KOPT-K1 (cell line): ENCODE data around the gene LEFTY1.

Experiments used
- H3K27ac ChIP-seq: fragments of 200-600 bp; sonication (generic); 2 replicates; pipeline ENCODE4 v1.5.1; 2016; ENCODE audit warnings: antibody characterized with exemption, mild to moderate bottlenecking, low read depth, low read length; ENCODE audit not compliant: poor library complexity, severe bottlenecking
- H3K36me3 ChIP-seq: fragments of 200-600 bp; sonication (generic); 2 replicates; pipeline ENCODE4 v1.5.1; 2017; ENCODE audit warnings: antibody characterized with exemption, mild to moderate bottlenecking, low read length, moderate library complexity; ENCODE audit not compliant: insufficient read depth
- H3K9me3 ChIP-seq: fragments of 200-600 bp; sonication (generic); 2 replicates; pipeline ENCODE4 v1.5.1; 2017; ENCODE audit warnings: antibody characterized with exemption, low read length, mild to moderate bottlenecking; ENCODE audit not compliant: insufficient read depth, poor library complexity, severe bottlenecking

LEFTY1 gene

GRCh38 chr1:225886159-225887029 is 2.6 kb downstream of the LEFTY1 start:
- no peak overlapping the region for H3K27ac ChIP-seq
- H3K9me3 ChIP-seq: no peaks in the 10 kb centered on the region
- no peaks in the 10 kb centered on the region for H3K36me3 ChIP-seq

DNA sequence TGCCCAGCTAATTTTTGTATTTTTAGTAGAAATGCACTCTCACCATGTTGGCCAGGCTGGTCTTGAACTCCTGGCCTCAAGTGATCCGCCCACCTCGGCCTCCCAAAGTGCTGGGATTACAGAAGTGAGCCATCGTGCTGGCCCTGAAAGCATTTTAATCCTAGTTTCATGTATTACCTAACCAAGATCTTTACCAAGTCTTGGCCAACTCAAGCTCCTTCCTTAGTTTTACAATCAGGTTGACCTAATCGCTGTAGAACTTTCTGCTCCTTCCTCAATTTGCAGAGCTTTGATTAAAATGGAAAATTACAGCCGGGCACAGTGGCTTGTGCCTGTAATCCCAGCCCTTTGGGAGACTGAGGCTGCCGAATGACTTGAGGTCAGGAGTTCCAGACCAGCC is 3.6 kb downstream of the LEFTY1 start:
- Histone ChIP-seq H3K36me3 (no peaks in the 10 kb centered on the region), H3K27ac (no peak overlapping the region), H3K9me3 (no peaks in the 10 kb centered on the region)

DNA sequence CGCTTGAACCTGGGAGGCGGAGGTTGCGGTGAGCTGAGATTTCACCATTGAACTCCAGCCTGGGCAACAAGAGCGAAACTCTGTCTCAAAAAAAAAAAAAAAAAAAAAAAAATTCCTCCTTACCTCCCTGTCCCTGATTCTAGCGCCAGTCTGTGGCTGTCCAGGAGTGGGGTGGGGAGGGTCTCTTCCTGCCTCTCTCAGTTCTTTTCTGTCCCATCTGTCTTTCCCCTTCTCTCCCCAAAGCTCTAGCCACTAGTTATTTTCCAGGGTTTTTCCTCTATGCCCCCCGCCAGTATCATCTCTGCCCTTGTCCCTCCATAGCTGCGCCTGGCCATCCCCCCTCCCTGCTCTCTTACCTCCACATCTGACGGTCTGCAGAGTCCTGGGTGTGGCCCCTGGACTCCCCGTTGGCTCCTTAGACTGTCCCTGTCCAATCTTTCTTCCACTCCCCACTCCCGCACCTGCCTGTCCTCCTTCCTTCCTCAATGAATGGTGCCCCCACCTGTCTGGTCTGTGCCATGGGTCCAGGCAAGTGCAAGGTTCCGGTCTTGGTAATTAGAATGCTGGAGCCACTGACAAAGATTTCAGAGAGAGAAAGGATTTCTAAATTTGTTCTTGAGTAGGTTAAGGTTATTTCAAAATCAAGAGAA is 5.2 kb downstream of the LEFTY1 start:
- Histone ChIP-seq H3K27ac (no peak overlapping the region), H3K36me3 (no peaks in the 10 kb centered on the region), H3K9me3 (no peaks in the 10 kb centered on the region)

- Histone ChIP-seq H3K9me3 (no peaks in the 10 kb centered on the region), H3K27ac (peak overlapping the region; percentile 85), H3K36me3 (0 out of 2 replicates have a peak, but pooled peaks cover 4% of the 10 kb centered on the region)
Observed at GRCh38 chr1:225882694-225883615, 6.0 kb downstream of the LEFTY1 start.

DNA sequence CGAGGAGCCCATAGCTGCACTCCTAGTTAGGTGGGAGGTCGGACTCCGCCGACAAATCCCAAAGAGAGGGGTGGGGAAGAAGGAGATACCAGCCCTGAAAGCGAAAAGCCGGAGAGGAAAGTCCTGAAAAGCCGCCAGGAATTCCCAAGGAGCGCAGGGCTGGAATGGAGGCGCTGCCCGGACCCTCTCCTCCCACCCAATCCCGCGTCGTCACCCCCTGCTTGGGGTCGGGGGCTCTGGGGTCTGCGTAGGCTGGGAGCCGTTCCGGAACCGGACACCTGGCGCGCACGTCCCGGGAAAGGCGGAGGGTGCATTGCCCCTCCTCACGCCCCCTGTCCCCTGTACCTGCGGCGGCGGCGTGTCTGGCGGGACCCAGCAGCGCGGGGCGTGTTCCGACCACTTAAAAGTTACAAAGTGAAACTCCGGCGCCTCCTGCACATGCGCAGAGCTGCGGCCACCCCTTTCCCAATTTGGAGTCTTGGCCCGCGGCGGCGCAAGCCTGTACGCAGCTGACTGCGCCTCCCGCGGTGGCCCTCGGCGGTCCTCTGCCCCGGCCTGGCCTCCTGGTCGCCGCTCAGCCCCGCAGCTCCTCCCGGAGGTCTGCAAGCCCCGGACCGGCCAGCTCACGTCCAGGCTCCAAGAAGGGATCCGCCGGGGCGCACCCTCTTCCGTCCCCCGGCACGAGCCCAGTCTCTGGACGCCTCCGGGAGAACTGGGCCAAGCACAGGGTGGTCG is 6.8 kb downstream of the LEFTY1 start, which contains the start of gene TMEM63A:
Gene TMEM63A (minus strand): TSS at position 422 of the 735 bp plus-strand sequence. CDS start 4,800 bp downstream, outside the sequence.
- Histone ChIP-seq H3K27ac (peak within 1 kb of the TSS; percentile 85), H3K36me3 (peaks cover 9% of the 10 kb centered on the region; the same call in 1 of the 2 replicates), H3K9me3 (no peaks in the 10 kb centered on the region)

DNA sequence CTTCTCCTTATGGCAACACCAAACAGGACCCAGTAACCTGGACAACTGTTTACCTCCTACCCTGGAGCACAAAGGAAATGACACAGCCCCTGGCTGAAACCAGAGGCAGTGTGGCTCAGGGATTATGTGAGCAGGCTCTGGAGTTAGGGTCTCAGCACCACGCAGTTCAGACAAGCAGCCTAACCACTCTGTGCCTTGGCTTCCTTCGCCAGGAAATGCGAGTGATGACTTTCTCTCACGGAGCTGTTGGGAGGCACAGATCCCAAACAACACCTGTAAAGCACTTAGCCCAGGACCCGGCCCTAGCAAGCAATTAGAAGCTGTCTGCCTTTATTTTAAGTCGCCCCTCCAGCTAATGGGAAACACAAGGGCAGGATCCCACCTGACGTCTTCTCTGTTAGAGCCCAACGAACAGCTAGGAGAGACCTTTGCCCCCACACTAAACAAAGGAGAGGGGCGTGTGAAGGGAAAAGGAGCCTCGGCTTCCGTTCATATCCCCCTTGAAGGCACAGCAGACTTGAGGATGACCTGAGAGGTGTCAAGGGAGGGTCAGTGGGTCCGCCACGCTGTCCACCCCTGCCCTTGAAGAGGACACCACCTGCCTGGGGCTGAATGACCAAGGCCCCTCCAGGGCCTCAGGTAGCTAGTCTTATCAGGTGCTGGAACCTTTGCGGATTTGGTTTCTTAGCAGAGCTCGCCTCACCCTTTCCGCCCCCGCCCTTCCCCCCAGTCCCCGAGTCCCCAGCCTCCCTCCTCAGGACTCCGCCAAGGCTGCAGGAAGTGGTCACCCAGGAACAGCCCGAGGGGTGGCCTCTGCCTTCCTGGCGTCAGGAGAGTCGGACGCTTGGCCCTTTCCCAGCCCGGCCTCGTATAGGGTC is 7.6 kb downstream of the LEFTY1 start:
- Histone ChIP-seq H3K9me3 (no peaks in the 10 kb centered on the region), H3K36me3 (peaks cover 17% of the 10 kb centered on the region), H3K27ac (peak overlapping the region; percentile 85)

- H3K36me3 ChIP-seq: peaks cover 21% of the 10 kb centered on the region
- H3K27ac ChIP-seq: peak overlapping the region; percentile 85
Observed at GRCh38 chr1:225880636-225881035, 8.3 kb downstream of the LEFTY1 start.

DNA sequence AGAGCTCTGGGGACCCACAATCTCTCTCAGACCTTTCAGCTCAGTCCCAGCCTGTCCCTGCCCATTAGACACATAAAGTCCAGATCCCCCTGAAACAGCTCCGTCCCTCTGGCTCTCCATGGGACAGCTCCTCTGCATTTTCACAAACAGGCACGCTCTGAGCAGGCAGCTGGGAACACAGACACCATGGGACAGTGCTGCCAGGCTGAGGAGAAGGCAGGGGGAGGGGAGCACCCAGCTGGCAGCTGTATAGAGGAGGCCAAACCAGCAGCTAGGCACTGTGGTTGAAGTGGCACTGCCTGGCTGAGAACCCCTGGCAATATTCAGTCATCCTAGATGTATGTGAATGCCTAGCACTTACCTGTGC is 8.7 kb downstream of the LEFTY1 start:
- peaks cover 21% of the 10 kb centered on the region for H3K36me3 ChIP-seq
- no peaks in the 10 kb centered on the region for H3K9me3 ChIP-seq
- H3K27ac ChIP-seq: peak overlapping the region; percentile 85

More at GRCh38 chr1:225880636-225881035, 8.3 kb downstream of the LEFTY1 start:
- H3K9me3 ChIP-seq: no peaks in the 10 kb centered on the region

GRCh38 chr1:225879521-225880221 is 9.3 kb downstream of the LEFTY1 start:
- H3K9me3 ChIP-seq: no peaks in the 10 kb centered on the region
- H3K36me3 ChIP-seq: peaks cover 21% of the 10 kb centered on the region
- H3K27ac ChIP-seq: peak overlapping the region; percentile 85

GRCh38 chr1:225878282-225878681 is 10.7 kb downstream of the LEFTY1 start:
- Histone ChIP-seq H3K27ac (no peak overlapping the region), H3K36me3 (peaks cover 31% of the 10 kb centered on the region), H3K9me3 (no peaks in the 10 kb centered on the region)

DNA sequence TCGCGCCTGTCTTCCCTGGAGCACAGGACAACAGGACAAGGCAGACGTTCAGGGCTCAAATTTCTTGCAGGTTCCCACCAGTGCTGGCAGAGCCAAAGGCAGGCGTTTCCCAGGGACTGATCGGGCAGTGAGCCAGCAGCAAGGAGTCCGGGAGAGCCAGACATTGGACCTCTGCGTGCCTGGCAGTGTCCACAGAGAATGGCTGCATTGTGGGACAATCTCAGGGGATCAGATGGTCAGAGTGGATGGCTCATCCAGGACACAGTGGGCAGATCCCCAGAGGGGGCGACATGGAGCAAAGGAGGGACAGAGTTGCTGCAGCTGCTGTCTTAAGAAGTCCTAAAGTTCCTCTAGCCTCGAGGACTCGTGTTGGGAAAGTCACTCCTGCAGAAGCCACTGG is 11.4 kb downstream of the LEFTY1 start:
- no peaks in the 10 kb centered on the region for H3K9me3 ChIP-seq
- peaks cover 37% of the 10 kb centered on the region for H3K36me3 ChIP-seq
- no peak overlapping the region for H3K27ac ChIP-seq

DNA sequence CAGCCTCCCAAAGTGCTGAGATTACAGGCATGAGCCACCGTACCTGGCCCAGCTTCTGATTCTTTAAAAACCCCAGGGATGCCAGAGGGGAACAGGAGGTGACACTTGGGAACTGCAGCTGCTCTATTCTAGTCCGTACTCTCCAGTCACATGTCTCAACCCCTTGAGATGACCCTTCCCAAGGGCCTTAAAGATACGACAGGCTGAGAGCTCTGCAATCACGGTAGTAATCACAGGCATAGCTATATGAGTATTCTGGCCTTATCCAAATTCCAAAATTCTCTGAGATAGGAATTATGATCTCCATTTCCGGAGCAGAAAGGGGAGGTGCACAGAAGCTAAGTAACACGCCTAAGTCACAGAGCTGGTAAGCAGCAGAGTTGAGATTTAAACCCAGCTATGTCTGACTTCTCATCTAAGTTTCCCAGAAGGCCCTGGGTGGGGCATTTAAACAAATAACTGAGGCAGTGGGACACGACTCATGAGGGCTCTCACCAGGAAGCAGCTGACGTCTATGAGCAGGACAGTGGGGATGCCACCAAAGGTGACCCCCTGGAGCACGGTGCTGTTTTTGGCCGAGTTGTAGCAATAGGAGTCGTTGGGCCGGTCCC is 11.9 kb downstream of the LEFTY1 start:
- Histone ChIP-seq H3K9me3 (no peaks in the 10 kb centered on the region), H3K36me3 (peaks cover 38% of the 10 kb centered on the region), H3K27ac (no peak overlapping the region)
